ENCODE measurements around the gene MAN1A2.

MAN1A2 gene

GRCh38 chr1:117403597-117403996 lies 36.3 kb downstream of the MAN1A2 start:
- no peak for DNase-seq (ENCODE audit: low spot score)
- in situ Hi-C loops (cut with MboI; ENCODE audit: low pct_unique_long_range_greater_than_20kb, low sequenced_read_pairs, unreplicated experiment), result no loop called here
- no peak for TF ChIP-seq CTCF (IDR thresholded peaks at IDR 0.05; ENCODE audit: extremely low read depth, insufficient read depth, missing control alignments)

- no peak for DNase-seq (ENCODE audit: low spot score)
- in situ Hi-C loops (cut with MboI; ENCODE audit: low pct_unique_long_range_greater_than_20kb, low sequenced_read_pairs, unreplicated experiment), result no loop called here
- TF ChIP-seq CTCF (IDR thresholded peaks at IDR 0.05; ENCODE audit: extremely low read depth, insufficient read depth, missing control alignments), result no peak
Measured at GRCh38 chr1:117405042-117405441, 37.8 kb downstream of the MAN1A2 start.

GRCh38 chr1:117412472-117412871 lies 45.2 kb downstream of the MAN1A2 start:
- in situ Hi-C loops (cut with MboI; ENCODE audit: low pct_unique_long_range_greater_than_20kb, low sequenced_read_pairs, unreplicated experiment), result no loop called here
- no peak for DNase-seq (ENCODE audit: low spot score)
- no peak for TF ChIP-seq CTCF (IDR thresholded peaks at IDR 0.05; ENCODE audit: extremely low read depth, insufficient read depth, missing control alignments)

GRCh38 chr1:117413412-117413811 lies 46.2 kb downstream of the MAN1A2 start:
- no peak for TF ChIP-seq CTCF (IDR thresholded peaks at IDR 0.05; ENCODE audit: extremely low read depth, insufficient read depth, missing control alignments)
- in situ Hi-C loops (cut with MboI; ENCODE audit: low pct_unique_long_range_greater_than_20kb, low sequenced_read_pairs, unreplicated experiment), result no loop called here
- DNase-seq (ENCODE audit: low spot score), result no peak

- DNase-seq (ENCODE audit: low spot score), result no peak
- in situ Hi-C loops (cut with MboI; ENCODE audit: low pct_unique_long_range_greater_than_20kb, low sequenced_read_pairs, unreplicated experiment), result no loop called here
- no peak for TF ChIP-seq CTCF (IDR thresholded peaks at IDR 0.05; ENCODE audit: extremely low read depth, insufficient read depth, missing control alignments)
Measured at GRCh38 chr1:117414943-117415342, 47.7 kb downstream of the MAN1A2 start.

- DNase-seq (ENCODE audit: low spot score), result no peak
- no peak for TF ChIP-seq CTCF (IDR thresholded peaks at IDR 0.05; ENCODE audit: extremely low read depth, insufficient read depth, missing control alignments)
- in situ Hi-C loops (cut with MboI; ENCODE audit: low pct_unique_long_range_greater_than_20kb, low sequenced_read_pairs, unreplicated experiment), result no loop called here
Measured at GRCh38 chr1:117416004-117416403, 48.8 kb downstream of the MAN1A2 start.

GRCh38 chr1:117416546-117417125 lies 49.4 kb downstream of the MAN1A2 start:
- in situ Hi-C loops (cut with MboI; ENCODE audit: low pct_unique_long_range_greater_than_20kb, low sequenced_read_pairs, unreplicated experiment), result no loop called here
- no peak for TF ChIP-seq CTCF (IDR thresholded peaks at IDR 0.05; ENCODE audit: extremely low read depth, insufficient read depth, missing control alignments)
- no peak for DNase-seq (ENCODE audit: low spot score)
